Measurements from ENCODE around the gene SAMD4B.
"Not testable (repeated sequence)": the region's sequence is repeated elsewhere in the genome, so short reads cannot be mapped to it uniquely, and the experiment has no call there.

Gene SAMD4B

DNA sequence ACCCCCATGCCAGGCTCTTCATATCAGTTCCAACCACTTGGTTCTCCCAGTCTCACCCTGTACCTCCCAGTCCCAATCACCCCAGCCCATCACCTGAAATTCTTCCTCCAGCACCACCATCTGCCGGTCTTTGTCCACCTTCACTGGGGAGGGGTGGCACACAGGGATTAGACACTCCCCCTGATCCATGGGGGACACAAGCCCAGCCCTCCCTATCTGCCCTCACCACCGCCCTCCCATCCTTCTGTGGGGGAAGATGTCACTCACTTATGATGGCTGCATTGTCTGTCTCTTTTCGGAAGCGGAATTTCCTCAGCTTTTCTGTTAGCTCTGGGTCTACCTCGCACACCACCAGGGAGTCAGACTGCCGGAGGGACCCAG is 7.1 kb upstream of the SAMD4B start:
- no peak for DNase-seq

DNA sequence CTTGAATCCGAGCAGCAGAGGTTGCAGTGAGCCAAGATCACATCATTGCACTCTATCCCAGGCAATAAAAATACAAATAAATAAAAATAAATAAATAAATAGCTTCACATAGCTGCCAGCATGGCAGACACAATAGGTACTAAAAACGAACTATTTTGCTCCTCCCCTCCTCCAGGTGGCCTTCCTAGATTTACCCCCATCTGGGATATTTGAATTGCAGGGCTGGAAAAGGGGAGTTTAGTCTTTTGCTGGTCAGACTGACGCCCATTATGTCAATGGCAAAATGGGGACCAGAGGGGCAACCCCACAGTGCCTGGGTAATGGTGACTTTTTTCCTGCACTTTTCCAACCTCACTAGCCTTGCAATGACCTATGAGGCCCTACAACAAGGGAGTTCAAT is 5.7 kb upstream of the SAMD4B start:
- DNase-seq = no peak

GRCh38 chr19:39339674-39340073 is 2.5 kb upstream of the SAMD4B start:
- DNase-seq = no peak

GRCh38 chr19:39340156-39340555 is 2.1 kb upstream of the SAMD4B start:
- DNase-seq = not testable (repeated sequence)

- DNase-seq = no peak
Observed at GRCh38 chr19:39341129-39341718, 997 bp upstream of the SAMD4B start.

GRCh38 chr19:39342647-39343305 is 555 bp downstream of the SAMD4B start:
- DNase-seq = no peak

DNA sequence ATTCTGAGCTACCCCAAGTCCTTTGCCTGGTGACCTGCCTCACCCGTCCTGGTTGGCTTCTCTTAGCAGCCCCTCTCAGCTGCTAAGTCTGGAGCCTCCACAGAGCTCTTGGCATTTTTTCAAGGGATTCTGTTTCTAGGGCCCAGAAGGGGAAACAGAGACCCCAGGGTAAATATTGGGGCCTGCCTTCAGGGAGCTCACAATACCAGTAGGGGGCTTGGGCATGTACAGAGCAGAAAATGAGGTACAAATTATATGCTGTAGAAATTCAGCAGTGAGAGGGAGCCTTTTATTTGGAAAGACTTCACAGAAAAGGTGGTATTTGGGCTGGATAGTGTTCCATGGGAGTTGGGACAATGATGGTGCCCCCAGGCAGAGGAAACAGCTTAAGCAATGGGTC is 3.7 kb downstream of the SAMD4B start:
- no peak for DNase-seq

DNA sequence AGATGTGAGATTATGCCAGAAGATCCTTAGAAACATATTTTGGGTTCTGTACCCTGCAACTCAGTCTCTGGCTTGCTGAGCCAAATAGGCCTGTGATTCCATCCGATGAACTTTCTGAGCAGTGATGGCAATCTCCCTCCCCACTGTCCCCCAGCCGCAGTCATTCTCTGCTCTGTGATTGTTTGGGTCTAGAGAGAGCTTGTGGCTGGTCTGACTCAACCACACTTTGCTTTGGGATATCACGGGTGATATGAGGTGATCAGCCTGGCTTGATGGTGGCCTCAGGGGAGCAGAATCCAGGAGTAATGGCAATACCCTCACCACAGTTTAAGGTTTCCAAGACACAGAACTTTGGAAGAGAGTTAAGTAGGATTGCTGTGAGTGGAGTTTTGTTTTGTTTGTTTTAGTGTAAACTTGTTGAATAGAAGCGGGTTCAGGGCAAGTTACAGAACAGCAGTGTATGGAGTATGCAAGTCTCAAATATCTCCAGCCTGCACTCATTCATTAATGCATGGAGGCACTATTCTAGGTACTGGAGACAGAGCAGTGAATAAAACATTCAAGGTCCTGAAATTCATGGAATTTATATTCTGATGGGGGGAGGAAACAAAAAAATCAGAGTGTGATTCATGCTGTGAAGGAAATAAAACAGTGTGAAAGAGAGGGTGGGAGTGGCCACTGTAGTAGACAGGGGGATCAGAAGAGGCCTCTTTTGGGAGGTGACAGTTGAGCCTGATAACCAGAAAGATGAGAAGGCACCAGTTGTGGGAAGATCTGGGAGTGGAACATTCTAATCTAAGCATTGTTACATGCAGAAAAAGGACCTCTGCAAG is 5.3 kb downstream of the SAMD4B start:
- no peak for DNase-seq

GRCh38 chr19:39349326-39349725 is 7.1 kb downstream of the SAMD4B start:
- no peak for DNase-seq

DNA sequence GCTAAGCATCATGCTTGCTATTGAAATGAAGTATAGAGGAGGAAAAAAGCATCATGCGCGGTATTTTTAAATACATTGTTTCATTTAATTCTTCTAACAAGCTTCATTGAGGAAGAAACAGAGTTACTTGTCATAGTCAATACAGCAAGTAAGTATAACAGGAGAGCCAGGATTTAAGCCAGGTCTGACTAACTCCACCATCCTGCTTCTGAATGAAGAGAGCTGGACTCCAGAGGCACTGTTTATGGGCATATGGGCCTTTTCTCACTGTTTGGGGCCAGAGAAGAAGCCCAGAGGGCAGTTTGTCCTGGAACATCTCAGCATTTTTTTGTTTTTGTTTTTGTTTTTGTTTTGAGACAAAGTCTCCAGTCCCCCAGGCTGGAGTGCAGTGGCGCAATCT is 7.9 kb downstream of the SAMD4B start:
- no peak for DNase-seq

DNA sequence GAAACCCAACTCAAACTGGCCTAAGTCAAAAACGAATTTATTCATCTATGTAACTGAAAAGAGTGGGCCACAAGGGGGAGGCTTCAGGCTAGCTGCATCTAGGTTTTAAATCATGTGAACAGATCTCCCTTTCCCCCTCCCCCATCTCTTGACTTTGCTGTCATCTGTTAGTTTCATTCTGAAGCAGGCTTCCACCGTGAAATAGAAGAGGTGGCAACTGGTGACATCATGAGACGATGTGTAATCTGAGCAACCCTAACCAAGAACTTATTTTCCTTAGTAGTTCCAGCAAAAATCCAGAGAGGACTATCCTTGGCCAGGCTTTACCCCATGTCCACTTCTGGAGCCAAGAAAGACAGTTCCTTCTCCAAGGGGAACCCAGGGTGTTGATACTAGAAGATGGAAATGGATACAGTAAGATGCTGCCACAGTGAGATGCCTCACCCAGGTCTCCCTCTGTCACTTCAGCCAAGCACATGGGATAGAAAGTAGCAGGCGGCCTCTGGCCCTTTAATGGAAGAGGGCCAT is 9.4 kb downstream of the SAMD4B start:
- peak; percentile 2 for DNase-seq

DNA sequence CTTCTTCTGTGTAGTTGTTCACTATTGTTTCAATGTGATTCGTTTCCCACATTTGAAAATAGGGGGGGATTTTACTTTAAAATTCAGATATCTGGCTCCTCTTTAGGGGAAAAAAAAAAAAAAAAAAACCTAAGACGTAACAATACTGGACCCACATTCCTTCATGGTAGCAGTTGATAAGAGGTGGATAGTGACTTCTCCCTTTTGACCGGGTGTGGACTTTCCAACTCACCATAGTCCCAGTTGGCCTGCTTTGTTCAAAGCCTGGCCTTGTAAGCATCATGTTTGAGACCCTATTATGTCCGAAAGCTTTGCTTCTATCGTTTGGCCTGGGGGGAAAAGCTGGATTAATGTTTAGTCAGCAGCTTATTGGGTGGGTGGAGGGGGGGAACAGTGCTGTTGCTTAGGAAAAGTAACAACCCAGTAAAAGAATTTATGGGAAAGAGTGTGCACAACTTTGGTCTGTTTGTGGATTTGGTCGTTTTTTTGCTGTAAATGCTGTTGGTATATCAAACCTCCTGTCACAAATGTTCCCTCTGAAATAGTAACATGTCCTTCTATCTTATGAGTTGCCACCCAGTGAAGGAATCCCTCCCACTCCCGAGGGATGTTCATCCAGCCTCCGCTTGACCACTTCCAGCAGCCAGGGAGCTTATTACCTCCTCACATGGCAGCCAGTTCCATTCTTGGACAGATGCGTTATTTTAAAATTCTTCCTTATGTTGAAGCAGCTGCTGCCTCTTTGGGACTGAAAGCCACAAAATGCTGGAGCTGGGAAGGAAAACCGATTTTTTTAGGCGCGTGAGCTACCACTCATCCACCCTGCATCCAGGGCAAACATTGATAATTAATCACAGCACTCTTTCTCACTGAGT is 10.4 kb downstream of the SAMD4B start:
- no peak for DNase-seq

DNA sequence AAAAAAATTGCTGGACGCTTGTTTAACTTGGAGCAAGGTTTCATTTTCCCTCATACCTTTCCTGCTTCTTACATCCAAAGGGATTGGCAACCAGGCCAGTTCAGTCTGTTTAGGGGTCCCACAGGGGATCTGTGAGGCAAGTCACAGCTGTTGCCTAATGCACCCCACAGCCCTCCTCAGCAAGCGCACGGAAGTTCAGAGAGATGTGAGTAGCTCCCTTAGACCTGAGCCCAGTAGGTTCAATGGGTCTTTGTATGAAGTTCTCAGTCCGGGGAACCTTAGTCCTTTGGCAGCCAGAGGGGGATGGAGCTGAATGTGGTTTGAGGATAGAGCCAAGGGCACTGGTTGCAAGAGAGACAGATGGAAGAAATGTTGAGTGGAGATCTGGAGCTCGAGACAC is 13.0 kb downstream of the SAMD4B start:
- no peak for DNase-seq

- no peak for DNase-seq
Observed at GRCh38 chr19:39356073-39356472, 13.9 kb downstream of the SAMD4B start.

DNA sequence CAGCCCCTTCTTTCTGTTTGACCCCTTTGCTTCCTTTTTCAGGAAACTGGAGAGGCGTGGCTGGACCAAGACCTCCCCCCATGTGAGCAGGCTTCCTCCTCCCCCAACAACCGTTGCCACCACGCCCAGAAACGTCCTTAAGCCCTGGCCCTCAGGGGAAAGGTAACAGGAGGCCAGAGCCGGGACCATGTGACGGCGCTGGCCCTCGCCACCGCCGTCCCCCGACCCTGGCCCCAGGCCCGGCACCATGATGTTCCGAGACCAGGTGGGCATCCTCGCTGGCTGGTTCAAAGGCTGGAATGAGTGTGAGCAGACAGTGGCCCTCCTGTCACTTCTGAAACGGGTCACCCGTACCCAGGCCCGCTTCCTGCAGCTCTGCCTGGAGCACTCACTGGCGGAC is 14.4 kb downstream of the SAMD4B start:
- DNase-seq = no peak

DNA sequence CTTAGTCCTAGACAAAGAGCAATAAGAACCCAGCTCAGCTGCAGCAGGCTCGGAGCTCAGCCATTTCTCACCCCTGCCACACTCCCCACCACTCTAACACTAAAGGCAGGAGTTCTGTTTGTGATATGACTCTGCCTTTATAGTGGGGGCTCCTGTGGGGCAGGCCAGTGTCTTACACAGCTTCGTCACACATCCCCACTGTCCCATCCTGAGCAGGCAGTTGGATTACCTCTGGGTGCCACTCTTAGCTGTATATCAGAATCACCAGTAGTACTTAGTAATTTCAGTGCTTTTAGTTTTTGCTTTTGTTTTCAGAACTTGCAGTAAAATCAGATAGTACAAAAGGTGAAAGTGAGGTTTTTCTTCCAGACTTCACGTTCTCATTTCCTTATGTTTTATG is 16.8 kb downstream of the SAMD4B start:
- no peak for DNase-seq

- DNase-seq = no peak
Observed at GRCh38 chr19:39360599-39360998, 18.4 kb downstream of the SAMD4B start.

DNA sequence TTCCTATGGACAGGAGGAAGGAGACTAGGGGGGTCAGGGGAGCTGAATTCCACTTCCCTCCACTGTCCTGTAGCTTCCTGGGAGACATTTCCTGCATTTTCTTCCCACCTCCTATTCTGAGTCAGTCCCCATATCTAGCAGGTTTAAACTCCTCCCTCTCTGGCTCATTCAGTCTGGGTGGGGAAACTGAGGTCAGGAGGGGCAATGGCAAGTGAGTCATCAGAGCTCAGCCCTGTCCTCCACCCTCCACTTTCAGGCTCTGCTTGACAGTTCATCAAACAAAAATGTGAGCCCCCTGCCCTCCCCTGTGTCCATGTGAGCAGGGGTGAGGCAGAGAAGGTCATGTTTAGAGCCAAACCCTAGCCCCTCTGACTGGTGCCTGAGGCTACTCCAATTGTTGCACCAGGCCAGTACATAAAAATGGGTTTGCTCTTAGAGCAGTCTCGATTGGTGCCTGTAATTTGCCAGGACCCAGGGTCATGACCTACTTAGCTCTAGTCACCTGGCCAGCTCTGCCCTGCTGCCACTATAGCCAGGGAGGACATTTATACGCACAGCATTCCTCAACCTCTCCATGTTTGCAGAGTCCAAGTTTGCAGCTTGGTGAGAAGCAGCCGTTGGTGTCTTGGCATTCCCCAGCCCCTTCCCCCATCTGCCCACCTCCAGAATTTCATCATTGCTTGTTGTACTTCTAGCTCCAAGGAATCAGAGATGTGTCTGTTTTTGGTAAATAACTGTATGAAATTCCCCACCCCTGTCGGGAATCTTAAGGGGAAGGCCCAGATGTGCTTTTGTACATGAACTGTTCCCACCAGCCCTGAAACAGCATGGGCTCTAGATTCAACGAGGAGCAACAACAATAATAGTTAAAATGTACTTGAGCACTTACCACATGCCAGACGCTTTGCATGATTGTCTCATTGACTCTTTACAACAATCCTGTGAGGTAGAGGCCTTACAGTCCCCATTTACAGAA is 20.7 kb downstream of the SAMD4B start:
- no peak for DNase-seq

- peak; percentile 11 for DNase-seq
Observed at GRCh38 chr19:39363901-39364457, 21.8 kb downstream of the SAMD4B start.

GRCh38 chr19:39365531-39365930 is 23.3 kb downstream of the SAMD4B start:
- DNase-seq = no peak

DNA sequence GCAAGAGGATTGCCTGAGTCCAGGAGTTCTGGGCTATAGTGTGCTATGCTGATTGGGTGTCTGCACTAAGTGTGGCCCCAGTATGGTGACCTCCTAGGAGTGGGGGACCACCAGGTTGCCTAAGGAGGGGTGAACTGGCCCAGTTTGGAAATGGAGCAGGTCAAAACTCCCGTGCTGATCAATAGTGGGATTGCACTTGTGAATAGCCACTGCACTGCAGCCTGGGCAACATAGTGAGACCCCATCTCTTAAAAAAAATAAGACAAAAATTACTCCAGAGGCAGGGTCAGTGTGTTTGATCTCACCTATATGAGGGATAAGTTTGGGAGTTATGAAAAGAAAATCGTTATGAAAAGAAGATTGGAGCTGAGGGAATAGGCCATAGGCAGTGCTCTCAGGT is 27.0 kb downstream of the SAMD4B start:
- no peak for DNase-seq

Measured in NCI-H2171 treated with DMSO at 0.1 percent for 48 hours (cell line).